Activated naive CD4-positive, alpha-beta T cell treated with anti-CD3 and anti-CD28 coated beads, Interleukin-2, amount 50 U/mL, for 16 hours (primary cell): ENCODE measurements around the gene KAZN.

Experiments
- DNase-seq: peaks from one replicate; pipeline ENCODE4 v3.0.0-alpha.2; 2020

Gene KAZN

DNA sequence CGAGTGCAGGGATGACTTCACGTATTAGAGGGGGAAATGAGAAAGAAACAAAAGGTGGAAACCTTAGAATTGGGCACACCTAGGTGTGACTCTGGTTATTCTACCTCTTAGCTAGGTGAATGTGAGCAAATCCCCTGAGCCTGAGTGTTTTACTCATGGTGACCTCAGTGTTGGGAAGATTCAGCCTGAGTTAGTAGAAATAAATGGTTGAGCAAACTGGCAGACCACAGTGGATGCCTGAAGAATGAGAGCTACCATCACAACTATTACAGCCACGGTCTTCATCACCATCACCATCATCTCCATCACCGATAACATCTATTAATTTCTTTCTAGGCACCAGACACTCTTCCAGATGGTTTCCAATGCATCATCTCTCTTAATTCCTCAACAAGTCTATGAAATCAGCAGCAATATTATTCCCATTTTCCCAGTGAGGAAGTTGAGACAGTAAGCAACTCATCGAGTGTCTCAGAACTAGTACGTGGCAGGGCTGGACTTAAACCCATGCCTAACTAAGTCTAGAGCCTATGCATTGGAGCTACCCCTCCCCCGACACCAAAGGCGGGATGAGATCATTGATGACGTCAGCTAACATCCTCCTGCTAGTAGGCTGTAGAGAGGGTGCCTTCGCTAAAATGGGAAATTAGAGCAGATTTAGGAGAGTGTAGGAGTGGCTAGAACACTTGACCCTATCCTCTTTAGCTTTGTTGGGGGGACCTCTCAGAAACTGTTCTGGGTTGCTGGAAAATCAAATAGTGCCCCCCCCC lies 7.9 kb upstream of the KAZN start:
- no peak for DNase-seq

GRCh38 chr1:14591600-14591999 lies 6.9 kb upstream of the KAZN start:
- no peak for DNase-seq

DNA sequence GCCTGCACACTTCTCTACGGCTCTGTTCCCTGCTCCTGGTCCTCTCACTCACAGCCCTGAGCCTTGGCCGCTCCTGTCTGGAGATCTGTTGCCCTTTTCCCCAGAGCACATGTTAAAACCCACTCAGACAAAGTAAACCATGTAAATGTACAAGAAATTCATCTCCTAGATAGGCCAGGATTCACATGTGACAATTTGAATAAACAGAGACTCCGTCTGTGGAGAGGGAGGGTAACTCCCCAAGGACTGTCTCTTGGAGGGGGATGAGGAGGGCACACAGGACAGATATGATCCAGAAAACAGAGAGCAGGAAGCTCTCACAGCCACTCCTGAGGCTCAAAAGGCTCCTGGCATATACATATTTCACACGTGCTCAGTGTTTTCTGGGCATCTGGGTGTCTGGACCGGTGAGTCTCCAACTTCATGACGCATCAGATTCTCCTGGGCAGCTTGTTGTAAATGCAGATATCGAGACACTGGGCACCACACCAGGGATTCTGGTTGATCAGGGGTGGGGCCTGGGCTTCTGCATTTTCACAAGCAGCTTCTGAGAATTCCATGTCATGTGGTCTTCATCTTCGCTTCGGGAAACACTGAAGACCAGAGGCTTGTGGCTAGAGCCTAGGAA lies 6.4 kb upstream of the KAZN start:
- DNase-seq = no peak

DNA sequence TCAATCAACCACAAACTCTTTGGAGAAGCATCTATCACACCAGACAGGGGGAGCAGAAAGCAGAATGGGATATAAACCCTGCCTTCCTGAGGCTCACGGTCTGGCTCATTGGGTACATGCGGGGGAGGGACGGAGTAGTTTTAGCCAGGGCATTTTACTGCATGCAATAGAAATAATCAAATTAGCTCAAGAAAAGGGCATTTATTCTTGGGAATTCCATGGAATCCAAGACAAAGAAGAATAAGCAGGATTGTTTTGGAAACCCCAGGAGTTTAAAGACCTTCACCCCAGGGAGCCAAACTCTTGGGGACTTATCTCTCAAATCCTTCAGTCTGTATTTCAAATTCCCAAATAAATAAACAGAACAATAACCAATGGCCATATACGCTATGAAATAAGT lies 5.2 kb upstream of the KAZN start:
- no peak for DNase-seq

DNA sequence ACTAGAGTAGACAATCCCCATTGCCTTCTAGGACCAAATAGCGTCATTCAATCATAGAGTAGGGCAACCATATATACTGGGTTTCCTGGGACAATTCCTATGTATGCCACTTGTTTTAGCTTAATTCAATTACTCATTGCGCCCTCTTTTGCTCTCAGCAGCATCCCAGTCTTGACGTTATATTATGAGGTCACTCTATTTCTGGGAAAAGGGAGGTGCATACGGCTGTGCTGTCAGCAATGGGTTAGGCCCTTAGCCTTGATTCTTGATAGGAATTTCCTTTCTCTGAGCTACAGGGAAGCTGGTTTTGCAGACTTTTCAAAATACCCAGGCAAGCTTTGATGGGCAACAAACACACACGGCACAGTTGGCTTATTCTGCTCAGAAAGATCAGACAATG lies 4.4 kb upstream of the KAZN start:
- no peak for DNase-seq

DNA sequence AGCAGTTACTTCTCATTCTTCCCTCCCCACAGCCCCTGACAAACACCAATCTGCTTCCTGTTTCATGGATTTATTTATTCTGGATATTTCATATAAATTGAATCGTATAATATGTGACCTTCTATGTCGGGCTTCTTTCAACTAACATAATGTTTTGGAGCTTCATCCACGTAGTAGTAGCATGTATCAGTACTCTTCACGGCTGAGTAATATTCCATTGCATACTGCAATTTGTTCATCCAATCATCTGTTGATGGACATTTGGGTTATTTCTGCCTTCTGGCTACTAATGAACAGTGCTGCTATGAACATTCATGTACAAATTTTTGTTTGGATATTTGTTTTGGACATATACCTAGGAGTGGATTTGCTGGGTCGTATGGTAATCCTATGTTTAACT lies 1.9 kb upstream of the KAZN start:
- no peak for DNase-seq

DNA sequence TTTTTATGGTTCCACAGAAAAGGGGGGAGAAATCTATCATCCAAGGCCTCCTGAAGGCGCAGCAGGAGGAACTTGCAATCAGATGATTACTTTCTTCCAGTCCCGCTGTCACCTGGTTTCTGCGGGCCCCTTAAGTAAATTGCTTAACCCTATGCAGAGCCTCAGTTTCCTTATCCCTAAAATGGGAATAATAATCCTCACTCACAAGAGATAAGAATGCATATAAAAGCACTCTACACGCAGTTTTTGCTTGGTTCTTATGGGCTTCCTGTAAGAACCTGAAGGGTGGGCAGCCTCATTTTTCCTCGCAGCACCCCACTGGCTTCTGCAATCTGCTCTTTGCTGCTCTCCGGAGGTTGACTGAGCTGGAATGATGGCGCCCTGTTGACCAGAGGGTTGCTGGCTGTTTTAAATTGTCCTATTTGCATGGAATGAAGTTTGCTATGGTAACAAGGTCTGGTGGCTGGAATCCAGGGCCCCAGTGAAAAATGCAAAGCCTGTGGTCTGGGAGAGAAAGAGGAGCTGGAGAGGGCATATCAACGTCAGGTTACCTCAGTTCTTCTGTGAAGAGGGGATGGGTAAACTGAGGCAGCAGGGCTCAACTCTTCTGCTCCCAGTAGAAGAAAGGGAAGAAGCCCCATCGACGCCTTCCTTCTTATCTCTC lies 1.0 kb upstream of the KAZN start:
- no peak for DNase-seq

GRCh38 chr1:14598007-14598497 lies 433 bp upstream of the KAZN start:
- no peak for DNase-seq

- no peak for DNase-seq
These were observed 802 bp downstream of the KAZN start for GRCh38 chr1:14599183-14599791.

GRCh38 chr1:14599800-14600199 lies 1.3 kb downstream of the KAZN start:
- DNase-seq = no peak

DNA sequence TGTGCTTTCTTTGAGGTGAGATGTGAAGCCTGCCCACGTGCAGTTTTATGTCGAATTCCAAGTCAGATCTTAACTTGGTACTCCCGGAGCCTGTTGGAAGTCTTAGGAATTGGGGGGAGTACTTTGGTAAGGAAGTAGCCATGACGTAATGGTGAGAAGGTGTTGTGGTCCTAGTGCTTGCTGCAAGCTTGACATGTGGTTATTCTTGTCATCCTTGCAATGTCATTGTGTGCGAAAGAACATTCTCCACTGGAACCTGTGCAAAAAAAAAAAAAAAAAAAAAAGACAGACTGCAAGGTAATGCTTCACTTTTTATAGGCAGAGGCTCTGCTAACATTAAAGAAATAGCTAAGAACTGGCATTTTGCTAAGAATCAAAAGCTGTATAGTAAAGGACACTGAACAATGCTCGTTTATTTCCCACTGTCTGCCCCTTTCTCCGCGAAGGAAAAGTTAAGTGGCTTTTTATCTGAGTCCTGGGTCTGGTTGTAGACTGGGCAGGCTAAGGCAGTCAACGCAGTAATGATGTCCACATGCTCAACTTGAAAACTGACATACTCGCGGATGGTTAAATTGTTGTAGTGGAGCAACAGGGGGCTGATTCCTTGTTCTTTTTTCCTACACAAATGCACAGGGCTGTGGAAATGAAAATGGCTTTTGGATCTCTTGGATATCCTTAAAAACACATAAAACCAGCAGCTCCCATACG lies 2.1 kb downstream of the KAZN start:
- DNase-seq = no peak

- DNase-seq = no peak
These were observed 3.7 kb downstream of the KAZN start for GRCh38 chr1:14602136-14602535.

DNA sequence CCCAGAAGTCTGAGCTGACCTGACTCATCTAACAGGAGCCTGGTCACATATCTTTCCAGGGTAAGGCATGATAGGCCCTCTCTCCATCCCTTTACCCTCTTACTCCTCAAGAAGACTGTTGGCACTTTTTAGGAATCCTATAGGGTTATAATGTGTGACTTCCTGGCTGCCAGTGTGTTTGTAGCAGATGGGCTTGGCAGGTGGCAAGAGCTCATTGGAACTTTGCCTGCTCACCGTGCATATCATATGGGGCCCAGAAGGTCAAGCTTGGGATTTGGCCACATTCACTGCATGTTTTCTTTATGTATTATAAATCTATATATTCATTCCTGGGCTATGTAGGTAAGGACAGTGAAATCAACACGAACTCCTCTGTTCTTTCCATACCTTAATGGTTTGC lies 5.2 kb downstream of the KAZN start:
- no peak for DNase-seq

- no peak for DNase-seq
These were observed 5.9 kb downstream of the KAZN start for GRCh38 chr1:14604414-14604813.

DNA sequence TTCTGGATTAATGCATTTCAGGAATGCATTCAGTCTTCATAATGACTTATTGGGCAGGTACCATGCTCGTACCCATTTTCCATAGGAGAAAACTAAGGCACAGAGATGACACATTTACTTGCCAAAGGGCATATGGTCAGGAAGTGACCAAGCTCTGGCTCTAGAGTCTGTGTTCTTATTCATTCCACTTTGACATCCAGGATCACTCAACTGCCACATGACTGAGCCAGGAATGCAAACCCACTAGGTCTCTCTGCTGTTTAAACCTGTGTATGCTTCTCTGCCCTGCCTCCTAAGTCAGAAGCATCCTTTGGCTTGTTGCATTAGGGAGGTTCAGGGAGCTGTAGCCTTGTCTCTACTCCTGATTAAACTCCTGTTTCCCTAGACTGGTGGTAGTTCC lies 7.5 kb downstream of the KAZN start:
- no peak for DNase-seq

DNA sequence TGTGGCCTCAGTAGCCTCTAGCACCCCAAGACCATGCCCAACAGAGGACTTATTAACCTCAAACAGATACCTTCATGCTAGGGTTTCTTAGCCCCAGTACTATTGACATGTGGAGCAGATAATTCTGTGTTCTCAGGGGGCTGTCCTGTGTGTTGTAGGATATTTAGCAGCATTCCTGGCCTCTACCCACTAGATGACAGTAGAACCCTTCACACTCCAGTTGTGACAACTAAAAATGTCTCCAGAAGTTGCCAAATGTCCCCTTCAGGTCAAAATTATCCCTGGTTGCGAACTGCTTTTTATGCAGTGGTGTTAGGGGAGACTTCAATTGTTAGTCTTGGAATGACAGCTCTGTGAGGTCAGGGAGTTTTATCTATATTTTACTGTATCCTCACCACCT lies 8.1 kb downstream of the KAZN start:
- no peak for DNase-seq

- DNase-seq = no peak
These were observed 8.8 kb downstream of the KAZN start for GRCh38 chr1:14607295-14607694.

DNA sequence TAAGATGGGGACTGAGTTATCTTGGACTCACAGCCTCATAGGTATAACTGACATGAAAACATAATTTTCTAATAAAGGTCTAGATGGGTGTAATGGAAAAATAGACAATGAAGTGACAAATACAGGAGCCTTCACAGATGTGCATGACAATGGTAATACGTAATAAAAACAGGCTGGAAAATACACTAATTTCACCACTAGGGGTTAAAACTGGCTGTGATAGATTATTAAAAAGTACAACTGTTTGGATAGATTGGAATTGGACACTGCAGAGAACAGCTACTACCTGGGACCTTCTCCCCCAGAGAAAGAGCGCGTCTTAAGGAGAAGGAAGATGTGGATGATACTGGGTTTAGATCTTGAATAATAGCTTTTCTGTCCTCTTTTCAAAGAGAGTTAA lies 9.8 kb downstream of the KAZN start:
- DNase-seq = no peak

DNA sequence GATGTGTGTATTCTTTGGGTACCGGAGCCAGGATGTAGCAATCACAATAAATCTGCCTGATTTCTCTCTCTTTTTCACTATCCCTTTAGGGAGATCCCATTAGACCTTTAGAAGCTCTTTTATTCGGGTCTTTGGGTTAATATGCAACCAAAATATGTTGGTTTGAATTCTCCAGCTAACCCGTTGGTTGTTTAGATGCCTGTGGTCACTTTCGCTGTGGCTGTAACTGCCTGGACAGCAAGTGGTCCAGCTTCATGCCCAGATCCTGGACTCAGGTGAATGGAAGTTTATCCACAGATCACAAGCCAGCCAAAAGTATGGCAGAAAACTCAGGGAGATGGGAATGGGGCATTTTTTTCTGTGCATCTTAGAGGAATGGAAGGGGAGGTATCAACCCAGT lies 12.3 kb downstream of the KAZN start:
- DNase-seq = no peak

- no peak for DNase-seq
These were observed 13.3 kb downstream of the KAZN start for GRCh38 chr1:14611792-14612191.

DNA sequence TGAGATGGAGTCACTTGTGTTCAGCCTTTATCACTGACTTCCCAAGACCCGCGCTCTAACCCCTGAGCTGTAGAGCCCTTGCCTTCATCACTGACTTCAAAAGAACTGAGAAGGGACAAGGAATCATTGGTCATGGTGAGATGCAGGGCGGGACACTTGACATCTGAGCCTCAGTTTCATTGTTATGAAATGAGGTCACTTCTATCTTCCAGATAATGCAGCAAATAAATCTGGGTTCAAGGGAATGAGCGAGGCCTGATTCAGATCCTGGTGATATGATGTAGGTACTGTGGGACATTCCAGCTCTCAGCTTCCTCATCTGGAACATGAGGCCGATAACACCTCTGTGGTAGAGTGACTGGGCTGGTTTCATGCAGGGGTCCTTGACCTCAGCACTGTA lies 13.8 kb downstream of the KAZN start:
- DNase-seq = no peak

- no peak for DNase-seq
These were observed 15.4 kb downstream of the KAZN start for GRCh38 chr1:14613926-14614325.

DNA sequence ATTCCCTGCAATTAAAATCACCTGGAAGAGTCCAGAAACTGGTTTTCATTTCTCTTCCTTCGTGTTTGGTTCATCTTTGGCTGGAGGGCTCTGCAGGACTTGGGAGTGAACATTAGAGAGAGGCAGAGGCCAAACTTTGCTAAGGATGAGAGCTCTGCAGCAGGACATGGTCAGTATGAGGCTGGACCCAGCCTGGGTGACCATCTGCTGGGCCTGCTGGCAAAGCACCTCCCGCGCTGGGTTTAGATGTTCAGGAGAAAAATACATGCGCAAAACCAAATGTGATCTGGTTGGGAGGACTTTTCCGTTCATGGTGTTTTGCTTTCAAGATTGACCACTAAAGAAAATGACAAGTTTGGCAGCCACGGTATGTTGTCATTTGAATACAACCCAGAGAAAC lies 15.9 kb downstream of the KAZN start:
- no peak for DNase-seq
